HG03066 (cell line): ENCODE measurements around the gene CCL4L2.
"Not testable (repeated sequence)": the region's sequence is repeated elsewhere in the genome, so short reads cannot be mapped to it uniquely, and the experiment has no call there.

Experiments used
- ATAC-seq: cut with Tn5 transposase; IDR thresholded peaks from one replicate; pipeline ENCODE4 v1.9.1; 2021; ENCODE audit warnings: low read depth; ENCODE audit not compliant: unreplicated experiment

Gene CCL4L2

DNA sequence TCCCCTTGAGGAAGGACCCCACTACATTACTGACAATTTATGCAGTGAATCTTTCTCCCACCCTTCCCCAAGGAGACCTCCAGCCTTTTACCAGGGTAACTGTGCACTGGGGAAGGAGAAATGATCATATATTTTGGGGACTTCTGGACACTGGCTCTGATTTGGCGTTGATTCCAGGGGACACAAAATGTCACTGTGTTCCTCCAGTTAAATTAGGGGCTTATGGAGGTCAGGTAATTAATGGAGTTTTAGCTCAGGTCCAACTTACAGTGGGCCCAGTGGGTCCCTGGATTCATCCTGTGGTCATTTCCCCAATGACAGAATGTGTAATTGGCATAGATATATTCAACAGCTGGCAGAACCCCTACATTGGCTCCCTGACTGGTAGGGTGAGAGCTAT, 8.7 kb downstream of the CCL4L2 start:
- ATAC-seq: not testable (repeated sequence)

DNA sequence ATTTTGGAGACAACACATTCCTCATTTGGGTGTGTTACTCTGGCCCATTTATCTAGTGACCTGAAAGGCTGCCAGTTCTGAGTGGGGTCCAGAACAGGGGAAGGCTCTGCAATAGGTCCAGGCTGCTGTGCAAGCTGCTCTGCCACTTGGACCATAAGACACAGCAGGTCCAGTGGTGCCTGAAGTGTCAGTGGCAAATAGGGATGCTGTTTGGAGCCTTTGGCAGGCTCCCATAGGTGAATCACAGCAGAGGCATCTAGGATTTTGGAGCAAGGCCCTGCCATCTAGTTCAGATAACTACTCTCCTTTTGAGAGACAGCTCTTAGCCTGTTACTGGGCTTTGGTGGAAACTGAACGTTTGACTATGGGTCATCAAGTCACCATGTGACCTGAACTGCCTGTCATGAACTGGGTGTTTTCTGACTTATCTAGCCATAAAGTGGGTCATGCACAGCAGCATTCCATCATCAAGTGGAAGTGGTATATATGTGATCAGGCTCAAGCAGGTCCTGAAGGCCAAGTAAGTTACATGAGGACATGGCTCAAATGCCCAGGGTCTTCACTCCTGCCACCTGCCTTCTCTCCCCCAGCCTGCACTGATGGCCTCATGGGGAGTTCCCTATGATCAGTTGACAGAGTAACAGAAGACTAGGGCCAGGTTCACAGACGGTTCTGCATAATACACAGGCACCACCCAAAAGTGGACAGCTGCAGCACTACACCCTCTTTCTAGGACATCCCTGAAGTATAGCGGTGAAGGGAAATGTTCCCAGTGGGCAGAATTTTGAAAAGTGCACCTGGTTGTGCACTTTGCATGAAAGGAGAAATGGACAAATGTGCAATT, 10.1 kb downstream of the CCL4L2 start:
- ATAC-seq: not testable (repeated sequence)

DNA sequence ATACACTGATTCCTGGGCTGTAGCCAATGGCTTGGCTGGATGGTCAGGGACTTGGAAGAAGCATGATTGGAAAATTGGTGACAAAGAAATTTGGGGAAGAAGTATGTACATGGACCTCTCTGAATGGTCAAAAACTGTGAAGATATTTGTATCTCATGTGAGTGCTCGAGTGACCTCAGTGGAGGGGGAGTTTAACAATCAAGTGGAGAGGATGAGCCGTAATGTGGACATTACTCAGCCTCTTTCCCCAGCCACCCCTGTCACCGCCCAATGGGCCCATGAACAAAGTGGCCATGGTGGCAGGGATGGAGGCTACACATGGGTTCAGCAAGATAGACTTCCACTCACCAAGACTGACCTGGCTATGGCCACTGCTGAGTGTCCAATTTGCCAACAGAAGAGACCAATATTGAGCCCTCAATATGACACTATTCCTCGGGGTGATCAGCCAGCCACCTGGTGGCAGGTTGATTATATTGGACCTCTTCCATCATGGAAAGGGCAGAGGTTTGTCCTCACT, 10.8 kb downstream of the CCL4L2 start:
- not testable (repeated sequence) for ATAC-seq

DNA sequence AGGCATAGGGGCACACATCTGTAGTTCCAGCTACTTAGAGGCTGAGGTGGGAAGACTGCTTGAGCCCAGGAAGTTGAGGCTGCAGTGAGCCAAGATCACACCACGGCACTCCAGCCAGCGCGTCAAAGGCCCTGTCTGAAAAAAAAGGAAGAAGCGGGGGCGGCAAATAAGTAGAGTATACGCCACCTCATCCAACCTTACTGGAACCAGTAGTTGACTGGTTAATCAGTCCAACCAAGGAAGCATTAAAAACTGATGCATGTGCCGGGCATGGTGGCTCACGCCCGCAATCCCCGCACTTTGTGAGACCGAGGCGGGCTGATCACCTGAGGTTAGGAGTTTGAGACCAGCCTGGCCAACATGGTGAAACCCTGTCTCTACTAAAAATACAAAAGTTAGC, 12.1 kb downstream of the CCL4L2 start:
- ATAC-seq: not testable (repeated sequence)

DNA sequence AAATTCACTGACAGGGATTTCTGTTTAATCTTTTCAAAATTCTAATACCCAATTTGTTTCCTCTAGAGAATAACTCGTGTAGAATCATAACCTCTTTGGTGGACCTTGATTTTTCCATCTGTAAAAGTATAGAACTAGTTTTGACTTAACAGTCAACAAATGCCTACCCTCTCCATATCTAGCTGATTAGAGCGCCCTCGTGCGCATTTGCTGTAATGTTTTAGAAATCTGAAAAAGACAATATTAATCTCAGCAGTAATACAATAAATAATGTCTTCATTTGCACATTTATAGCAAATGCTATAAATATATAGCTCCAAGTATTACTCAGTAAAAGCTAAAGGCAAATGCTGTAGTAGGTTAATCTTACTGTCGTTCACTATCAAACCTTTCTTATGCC, 18.8 kb downstream of the CCL4L2 start:
- not testable (repeated sequence) for ATAC-seq

DNA sequence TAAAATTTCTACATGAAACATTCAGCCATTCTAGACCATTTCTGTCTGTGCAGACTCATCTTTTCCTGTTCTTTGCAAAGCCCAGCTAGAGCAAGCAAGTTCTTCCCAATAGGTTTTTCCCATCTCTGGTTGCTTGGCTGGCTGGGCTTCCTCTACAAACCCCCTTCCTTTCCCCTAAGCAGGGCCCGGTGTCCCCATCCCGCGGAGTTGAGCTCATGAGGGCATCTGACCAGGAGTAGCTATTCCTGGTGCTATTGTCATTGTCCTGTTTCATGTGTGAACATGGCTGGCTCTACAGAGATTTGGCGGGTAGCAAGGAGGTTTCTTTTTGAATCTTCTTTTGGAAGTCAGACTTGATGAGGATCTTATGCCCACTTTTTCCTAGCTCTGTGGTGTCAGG, 31.2 kb downstream of the CCL4L2 start:
- not testable (repeated sequence) for ATAC-seq
